Measurements from ENCODE around the gene TMEM40.

TMEM40 gene

GRCh38 chr3:12766541-12766940, 7.5 kb upstream of the TMEM40 start:
- Histone ChIP-seq H3K27me3 (ENCODE audit: control insufficient read depth, low read length) (no peaks in the 10 kb centered on the region), H3K79me2 (ENCODE audit: control insufficient read depth, low read length) (no peaks in the 10 kb centered on the region), H3F3A (ENCODE audit: control insufficient read depth, insufficient read depth) (peaks cover 3% of the 10 kb centered on the region), H3K4me3 (ENCODE audit: low read length) (no peak overlapping the region), H3K27ac (ENCODE audit: low read depth, low read length) (no peak overlapping the region), H3K4me1 (ENCODE audit: control insufficient read depth, low read length) (peaks cover 30% of the 10 kb centered on the region), H3K9me2 (replicated peaks; ENCODE audit: control insufficient read depth, low read length) (no peaks in the 10 kb centered on the region), H3K36me3 (ENCODE audit: control insufficient read depth, low read length) (no peaks in the 10 kb centered on the region), H3K9me3 (ENCODE audit: control insufficient read depth, insufficient read depth, low read length) (no peaks in the 10 kb centered on the region), H4K20me1 (ENCODE audit: control insufficient read depth, insufficient read depth, low read depth, low read length) (no peaks in the 10 kb centered on the region), H3K4me2 (ENCODE audit: low read length) (peak overlapping the region; percentile 4; the same call in 1 of the 2 replicates)
- TF ChIP-seq EZH2phosphoT487 (IDR thresholded peaks at IDR 0.05; ENCODE audit: borderline replicate concordance, low read length) (no peak), CTCF (IDR thresholded peaks at IDR 0.05; ENCODE audit: low read depth, low read length, poor library complexity, severe bottlenecking) (no peak)

DNA sequence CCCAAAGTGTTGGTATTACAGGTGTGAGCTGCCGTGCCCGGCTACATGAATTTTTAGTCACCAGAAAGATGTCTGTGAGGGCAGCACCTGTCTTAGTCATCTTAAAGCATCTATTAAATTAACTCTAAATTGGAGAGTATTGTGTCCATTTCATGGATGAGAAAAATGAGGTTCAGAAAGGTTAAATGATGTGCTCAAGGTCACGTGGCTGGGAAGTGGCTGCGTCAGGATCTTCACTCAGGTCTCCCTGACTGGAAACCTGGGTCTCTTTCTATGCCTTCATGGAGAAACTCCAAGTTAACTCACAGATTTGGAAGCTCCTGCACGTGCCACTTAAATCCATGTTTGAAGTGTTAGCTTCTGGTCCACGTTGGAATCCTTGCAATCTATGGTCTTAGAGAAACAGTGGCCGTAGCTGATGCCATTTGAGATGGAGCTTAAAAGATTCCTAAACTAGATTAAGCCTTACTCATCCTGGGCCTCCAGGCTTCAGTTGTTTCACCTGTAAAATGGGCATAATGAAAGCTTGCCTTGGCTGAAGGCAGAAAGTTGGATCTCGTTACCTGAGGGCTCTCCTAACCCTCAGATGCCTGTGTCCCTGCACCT, 5.2 kb upstream of the TMEM40 start:
- Histone ChIP-seq H3K27me3 (ENCODE audit: control insufficient read depth, low read length) (no peaks in the 10 kb centered on the region), H3F3A (ENCODE audit: control insufficient read depth, insufficient read depth) (peaks cover 5% of the 10 kb centered on the region), H4K20me1 (ENCODE audit: control insufficient read depth, insufficient read depth, low read depth, low read length) (no peaks in the 10 kb centered on the region), H3K4me1 (ENCODE audit: control insufficient read depth, low read length) (peaks cover 49% of the 10 kb centered on the region), H3K4me2 (ENCODE audit: low read length) (no peak overlapping the region), H3K36me3 (ENCODE audit: control insufficient read depth, low read length) (no peaks in the 10 kb centered on the region), H3K79me2 (ENCODE audit: control insufficient read depth, low read length) (no peaks in the 10 kb centered on the region), H3K9me3 (ENCODE audit: control insufficient read depth, insufficient read depth, low read length) (no peaks in the 10 kb centered on the region), H3K4me3 (ENCODE audit: low read length) (no peak overlapping the region), H3K27ac (ENCODE audit: low read depth, low read length) (no peak overlapping the region), H3K9me2 (replicated peaks; ENCODE audit: control insufficient read depth, low read length) (no peaks in the 10 kb centered on the region)
- no peak for TF ChIP-seq CTCF (IDR thresholded peaks at IDR 0.05; ENCODE audit: low read depth, low read length, poor library complexity, severe bottlenecking)
- no peak for TF ChIP-seq EZH2phosphoT487 (IDR thresholded peaks at IDR 0.05; ENCODE audit: borderline replicate concordance, low read length)

DNA sequence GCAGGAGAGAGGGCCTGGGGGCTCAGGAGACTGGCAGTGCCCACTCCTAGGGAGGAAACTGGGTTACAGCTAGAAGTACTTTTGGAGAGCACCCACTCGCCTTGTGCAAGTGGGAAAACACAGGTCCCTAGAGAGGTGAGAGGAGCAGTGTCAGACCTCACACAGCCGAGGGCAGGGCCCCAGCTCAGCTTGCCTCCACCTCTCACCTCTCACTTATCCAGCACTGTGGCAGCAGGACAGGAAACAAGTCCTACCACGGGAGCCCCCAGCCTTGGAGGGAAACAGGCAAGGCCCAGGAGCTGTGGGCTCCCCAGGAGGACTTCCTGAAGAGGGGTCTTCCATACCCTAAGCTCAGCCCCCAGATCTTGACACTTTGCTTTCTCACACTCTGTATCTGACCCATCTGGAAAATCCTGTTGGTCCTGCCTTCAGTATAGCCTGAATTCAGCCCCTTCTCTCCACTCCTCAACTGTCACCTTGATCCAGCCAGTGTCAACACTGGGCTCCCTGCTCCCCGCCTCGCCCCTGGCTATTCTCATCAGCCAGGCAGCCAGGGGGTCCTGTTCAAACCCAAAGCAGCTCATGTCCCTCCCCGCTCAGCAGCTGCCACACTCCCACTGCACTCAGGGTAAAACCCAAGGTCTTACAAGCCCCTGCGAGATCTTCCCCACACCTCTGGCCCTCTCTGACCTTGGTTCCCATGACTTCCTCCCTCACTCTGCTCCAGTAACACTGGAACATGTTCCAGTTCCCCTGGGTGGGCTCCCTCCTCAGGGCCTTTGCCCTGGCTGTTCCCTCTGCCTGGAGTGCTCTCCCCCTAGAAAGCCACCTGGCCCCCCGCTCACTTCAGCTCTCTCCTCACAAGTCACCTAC, 870 bp upstream of the TMEM40 start:
- no peaks in the 10 kb centered on the region for H4K20me1 ChIP-seq (ENCODE audit: control insufficient read depth, insufficient read depth, low read depth, low read length)
- no peaks in the 10 kb centered on the region for H3K9me2 ChIP-seq (replicated peaks; ENCODE audit: control insufficient read depth, low read length)
- H3K4me2 ChIP-seq (ENCODE audit: low read length), result peak overlapping the region; percentile 20
- peaks cover 3% of the 10 kb centered on the region for H3F3A ChIP-seq (ENCODE audit: control insufficient read depth, insufficient read depth)
- no peak overlapping the region for H3K4me3 ChIP-seq (ENCODE audit: low read length)
- peaks cover 68% of the 10 kb centered on the region for H3K4me1 ChIP-seq (ENCODE audit: control insufficient read depth, low read length)
- no peaks in the 10 kb centered on the region for H3K36me3 ChIP-seq (ENCODE audit: control insufficient read depth, low read length)
- H3K9me3 ChIP-seq (ENCODE audit: control insufficient read depth, insufficient read depth, low read length), result no peaks in the 10 kb centered on the region
- H3K79me2 ChIP-seq (ENCODE audit: control insufficient read depth, low read length), result no peaks in the 10 kb centered on the region
- TF ChIP-seq CTCF (IDR thresholded peaks at IDR 0.05; ENCODE audit: low read depth, low read length, poor library complexity, severe bottlenecking), result no peak
- no peak for TF ChIP-seq EZH2phosphoT487 (IDR thresholded peaks at IDR 0.05; ENCODE audit: borderline replicate concordance, low read length)
- no peak overlapping the region; the same call in 1 of the 2 replicates for H3K27ac ChIP-seq (ENCODE audit: low read depth, low read length)
- no peaks in the 10 kb centered on the region for H3K27me3 ChIP-seq (ENCODE audit: control insufficient read depth, low read length)

All from DOHH2 (cell line).